SK-N-SH (cell line): Measurements from ENCODE around the gene CYP2S1. TPM values are rescaled to one million over a fixed set of nuclear protein-coding genes. Genes with fewer than 3 reads are reported as not detected.

Experiments
- CTCF ChIA-PET: fragments of 300-600, 350-600 bp; formaldehyde crosslinking; extraction: SDS; loops from one replicate; lab custom pipeline; 2021; lab: Yijun Ruan, JAX
- POLR2A ChIA-PET: fragments of 350-600 bp; sonication (Branson Sonifier 250); formaldehyde crosslinking; extraction: SDS; loops from one replicate; lab custom pipeline; 2020; ENCODE audit warnings: antibody characterized with exemption, inconsistent platforms; lab: Yijun Ruan, JAX
- DNase-seq: peaks from one replicate; pipeline ENCODE4 v3.0.0; 2012
- H2AFZ ChIP-seq: fragments of 200-600 bp; sonication (generic); 2 replicates; pipeline ENCODE4 v1.8.1; 2016; ENCODE audit warnings: antibody characterized with exemption, mild to moderate bottlenecking, low read depth
- H3F3A ChIP-seq: fragments of 200-600 bp; sonication (generic); replicated peaks from 2 replicates; pipeline ENCODE3; 2016; ENCODE audit warnings: antibody characterized with exemption, mild to moderate bottlenecking; ENCODE audit not compliant: insufficient read depth
- H3K27ac ChIP-seq, 2 experiments: fragments of 200-500 bp in 1 of 2; fragments of 200-600 bp in 1 of 2; sonication (Bioruptor generic) in 1 of 2; sonication (generic), shearing (Covaris generic) in 1 of 2; 2 replicates each; pipeline versions ENCODE4 v1.5.1 to v1.6.1; 2014 to 2016; ENCODE audit warnings: low read depth in 2 of 2, inconsistent platforms in 1 of 2, low read length in 1 of 2, mild to moderate bottlenecking in 1 of 2, mixed read lengths in 1 of 2
- H3K27me3 ChIP-seq: fragments of 200-600 bp; sonication (generic), shearing (Covaris generic); 2 replicates; pipeline ENCODE4 v1.6.1; 2016; ENCODE audit warnings: mixed run types; ENCODE audit not compliant: insufficient read depth
- H3K36me3 ChIP-seq, 2 experiments: fragments of 200-500 bp in 1 of 2; fragments of 200-600 bp in 1 of 2; sonication (Bioruptor generic) in 1 of 2; sonication (generic) in 1 of 2; replicated peaks in 1 of 2; 2 replicates each; pipeline versions ENCODE3 to v1.5.1; 2014 to 2016; ENCODE audit warnings: low read length in 1 of 2, mild to moderate bottlenecking in 1 of 2; ENCODE audit not compliant: insufficient read depth in 2 of 2, control insufficient read depth in 1 of 2
- H3K4me1 ChIP-seq, 2 experiments: fragments of 200-500 bp in 1 of 2; fragments of 200-600 bp in 1 of 2; sonication (Bioruptor generic) in 1 of 2; sonication (generic), shearing (Covaris generic) in 1 of 2; 2 replicates each; pipeline versions ENCODE4 v1.5.1 to v1.6.1; 2014 to 2016; ENCODE audit warnings: low read depth in 1 of 2, low read length in 1 of 2, mixed run types in 1 of 2; ENCODE audit not compliant: insufficient read depth in 2 of 2, control insufficient read depth in 1 of 2
- H3K4me2 ChIP-seq: fragments of 200-600 bp; sonication (generic), shearing (Covaris generic); 2 replicates; pipeline ENCODE4 v1.6.1; 2017; ENCODE audit warnings: mixed run types
- H3K4me3 ChIP-seq, 2 experiments: fragments of 200-500 bp in 1 of 2; fragments of 200-600 bp in 1 of 2; sonication (Bioruptor generic) in 1 of 2; sonication (generic), shearing (Covaris generic) in 1 of 2; 2 replicates each; pipeline versions ENCODE4 v1.5.1 to v1.8.1; 2014 to 2016; ENCODE audit warnings: low read depth in 2 of 2, inconsistent platforms in 1 of 2, low read length in 1 of 2, mild to moderate bottlenecking in 1 of 2, mixed read lengths in 1 of 2, moderate library complexity in 1 of 2
- H3K79me2 ChIP-seq: fragments of 200-600 bp; sonication (generic); 2 replicates; pipeline ENCODE4 v1.8.1; 2017; ENCODE audit warnings: mild to moderate bottlenecking; ENCODE audit not compliant: insufficient read depth
- H3K9ac ChIP-seq: fragments of 200-600 bp; sonication (generic); 2 replicates; pipeline ENCODE4 v1.6.1; 2017; ENCODE audit warnings: mixed run types
- H3K9me2 ChIP-seq: fragments of 200-600 bp; sonication (generic); 2 replicates; pipeline ENCODE4 v1.6.1; 2017; ENCODE audit warnings: mixed run types
- H3K9me3 ChIP-seq: fragments of 200-600 bp; sonication (generic); 2 replicates; pipeline ENCODE4 v1.6.1; 2017; ENCODE audit warnings: mixed run types, mild to moderate bottlenecking, moderate library complexity
- H4K20me1 ChIP-seq: fragments of 200-600 bp; sonication (generic); 2 replicates; pipeline ENCODE4 v1.6.1; 2017; ENCODE audit warnings: mild to moderate bottlenecking, mixed run types; ENCODE audit not compliant: insufficient read depth
- EP300 ChIP-seq, 2 experiments: IDR thresholded peaks; 2 replicates each; pipeline versions ENCODE4 v1.4.0 to v1.6.1; 2012; ENCODE audit warnings: borderline replicate concordance in 1 of 2, low read depth in 1 of 2, low read length in 1 of 2
- FOXJ3 ChIP-seq: sonication (generic); formaldehyde crosslinking; IDR thresholded peaks from 2 replicates; pipeline ENCODE4 v1.5.1; 2020; ENCODE audit warnings: mild to moderate bottlenecking, missing genetic modification reagents
- GABPA ChIP-seq: IDR thresholded peaks from 2 replicates; pipeline ENCODE4 v1.4.0; 2012; ENCODE audit warnings: low read depth, mild to moderate bottlenecking
- GATA2 ChIP-seq: sonication (generic); formaldehyde crosslinking; IDR thresholded peaks from 2 replicates; pipeline ENCODE4 v1.5.0; 2020; ENCODE audit warnings: mild to moderate bottlenecking, missing genetic modification reagents
- MEF2A ChIP-seq: IDR thresholded peaks from 2 replicates; pipeline ENCODE4 v1.4.0; 2012; ENCODE audit warnings: low read depth, borderline replicate concordance
- MXI1 ChIP-seq: IDR thresholded peaks from 2 replicates; pipeline ENCODE4 v1.6.1; 2012; ENCODE audit warnings: mild to moderate bottlenecking, low read depth, low read length, improper control_type of control experiment
- NFIC ChIP-seq: IDR thresholded peaks from 2 replicates; pipeline ENCODE4 v1.4.0; 2012; ENCODE audit warnings: borderline replicate concordance
- POLR2AphosphoS5 ChIP-seq: IDR thresholded peaks from 2 replicates; pipeline ENCODE4 v1.6.1; 2012; ENCODE audit warnings: low read depth, low read length
- RAD21 ChIP-seq: IDR thresholded peaks from 2 replicates; pipeline ENCODE4 v1.6.1; 2012; ENCODE audit warnings: mild to moderate bottlenecking, low read length
- RCOR1 ChIP-seq: fragments of 150-350 bp; IDR thresholded peaks from 2 replicates; pipeline ENCODE4 v1.6.1; 2017; ENCODE audit warnings: antibody characterized with exemption, low read length
- RFX5 ChIP-seq: IDR thresholded peaks from 2 replicates; pipeline ENCODE4 v1.6.1; 2012; ENCODE audit warnings: mild to moderate bottlenecking, improper control_type of control experiment, low read length
- SMC3 ChIP-seq: IDR thresholded peaks from 2 replicates; pipeline ENCODE4 v1.6.1; 2012; ENCODE audit warnings: low read depth, low read length, improper control_type of control experiment
- TAF1 ChIP-seq: IDR thresholded peaks from 2 replicates; pipeline ENCODE4 v1.6.1; 2012; ENCODE audit warnings: low read depth, mild to moderate bottlenecking, low read length, moderate library complexity, borderline replicate concordance
- TCF12 ChIP-seq: IDR thresholded peaks from 2 replicates; pipeline ENCODE4 v1.4.0; 2012
- YY1 ChIP-seq: IDR thresholded peaks from 2 replicates; pipeline ENCODE4 v1.4.0; 2012; ENCODE audit warnings: low read depth, mild to moderate bottlenecking
- WGBS: methylation state at CpG from one replicate; pipeline ENCODE4 v1.1.6; 2017; ENCODE audit warnings: low lambda C conversion rate; 5-methylcytosine and 5-hydroxymethylcytosine counted together
- polyA plus RNA-seq, 3 experiments: library from polyadenylated mRNA; depleted of rRNA; stranded (reverse); fragments of >200 nt; gene quantifications; 2 replicates each; pipeline ENCODE4 v1.2.3, GENCODE V29; 2012
- TF ChIP-seq, protein P1 (sequence below): IDR thresholded peaks from 2 replicates; pipeline ENCODE4 v1.6.1; 2012; ENCODE audit warnings: mild to moderate bottlenecking, low read depth, low read length, moderate library complexity
- TF ChIP-seq, protein P2 (sequence below): IDR thresholded peaks from 2 replicates; pipeline ENCODE4 v1.4.0; 2012; ENCODE audit warnings: low read depth, borderline replicate concordance
- TF ChIP-seq, protein P3 (sequence below): fragments of 150-350 bp; IDR thresholded peaks from 2 replicates; pipeline ENCODE4 v1.6.1; 2017; ENCODE audit warnings: antibody characterized with exemption, low read length, low read depth, borderline replicate concordance
- TF ChIP-seq, protein P4 (sequence below): IDR thresholded peaks from 2 replicates; pipeline ENCODE4 v1.4.0; 2012; ENCODE audit warnings: low read depth
- TF ChIP-seq, protein P5 (sequence below): fragments of 200-600 bp; sonication (generic); IDR thresholded peaks from 2 replicates; pipeline ENCODE4 v1.6.1; 2017; ENCODE audit warnings: antibody characterized with exemption, mild to moderate bottlenecking, moderate library complexity

The CYP2S1 gene
- polyA plus RNA-seq, 1 of the 3 experiments (the other 2 are of a cell fraction), result 0.67 TPM

DNA sequence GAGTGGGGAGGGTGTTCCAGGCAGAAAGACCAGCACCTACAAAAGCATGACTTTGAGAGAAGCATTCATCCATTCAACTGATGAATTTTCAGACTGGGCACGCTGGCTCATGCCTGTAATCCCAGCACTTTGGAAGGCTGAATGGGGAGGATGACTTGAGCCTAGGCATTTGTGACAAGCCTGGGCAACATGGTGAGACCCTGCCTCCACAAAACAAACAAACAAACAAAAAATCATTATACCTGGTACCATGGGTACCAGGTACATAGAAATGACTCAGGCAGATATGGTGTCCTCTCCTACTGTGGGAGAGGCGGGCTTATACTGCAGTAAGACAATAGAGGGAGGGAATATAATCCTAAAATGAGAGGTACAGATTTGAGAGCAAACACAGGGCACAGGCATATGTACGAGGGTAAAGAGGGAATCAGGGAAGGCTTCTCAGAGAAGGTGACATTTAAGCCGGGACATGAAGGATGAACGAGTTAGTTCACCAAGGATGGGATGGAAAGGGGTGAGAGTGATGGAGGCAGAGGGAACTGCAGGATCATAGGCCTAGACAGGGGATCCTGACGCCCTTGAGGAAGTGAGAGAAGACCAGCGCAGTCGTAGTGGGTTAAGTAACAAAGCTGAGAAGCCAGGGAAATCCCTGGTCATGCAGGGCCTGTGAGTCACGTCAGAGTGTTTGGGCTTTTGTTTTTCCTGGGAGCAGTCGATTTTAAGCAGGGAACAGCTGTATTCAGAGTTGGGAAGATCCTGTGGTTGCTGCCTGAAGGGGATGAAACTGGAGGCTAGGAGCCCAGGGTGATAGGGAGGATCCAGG is 2.9 kb downstream of the CYP2S1 start:
- Histone ChIP-seq H3K9me3 (no peaks in the 10 kb centered on the region), H3K4me2 (no peak overlapping the region), H3F3A (peaks cover 6% of the 10 kb centered on the region), H3K79me2 (no peaks in the 10 kb centered on the region), H3K27me3 (peaks cover 44% of the 10 kb centered on the region), H3K4me3 (no peak overlapping the region), H3K27ac (no peak overlapping the region), H3K9ac (no peak overlapping the region), H3K9me2 (no peaks in the 10 kb centered on the region), H2AFZ (no peak overlapping the region), H3K4me1 (no peaks in the 10 kb centered on the region), H3K36me3 (no peaks in the 10 kb centered on the region), H4K20me1 (no peaks in the 10 kb centered on the region)
- POLR2A ChIA-PET, result no interaction called here
- WGBS, result 46% methylated on average over 10 of the region's 10 CpGs
- DNase-seq, result no peak
- no peak for TF ChIP-seq TAF1
- TF ChIP-seq TCF12, result no peak
- no peak for TF ChIP-seq GABPA
- TF ChIP-seq GATA2 (CRISPR knock-in tag), result no peak
- no peak for TF ChIP-seq MXI1
- no peak for TF ChIP-seq EP300 (IDR thresholded peaks at IDR 0.05; ENCODE audit: borderline replicate concordance in 1 of 2, low read depth in 1 of 2, low read length in 1 of 2)
- TF ChIP-seq RFX5, result no peak
- TF ChIP-seq FOXJ3 (CRISPR knock-in tag), result no peak
- TF ChIP-seq YY1, result no peak
- no peak for TF ChIP-seq NFIC
- no peak for TF ChIP-seq RAD21
- TF ChIP-seq POLR2AphosphoS5, result no peak
- no peak for TF ChIP-seq RCOR1
- CTCF ChIA-PET, result no interaction called here

DNA sequence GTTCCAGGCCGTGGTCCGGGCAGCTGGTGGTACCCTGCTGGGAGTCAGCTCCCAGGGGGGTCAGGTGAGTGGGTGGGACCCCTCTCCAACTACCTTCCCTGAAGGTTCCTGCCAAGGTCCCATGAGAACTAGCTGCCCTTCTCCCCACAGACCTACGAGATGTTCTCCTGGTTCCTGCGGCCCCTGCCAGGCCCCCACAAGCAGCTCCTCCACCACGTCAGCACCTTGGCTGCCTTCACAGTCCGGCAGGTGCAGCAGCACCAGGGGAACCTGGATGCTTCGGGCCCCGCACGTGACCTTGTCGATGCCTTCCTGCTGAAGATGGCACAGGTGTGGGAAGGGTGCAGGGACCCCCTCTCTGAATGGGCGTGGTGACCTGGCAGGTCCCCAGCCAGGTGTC is 5.5 kb downstream of the CYP2S1 start:
- ChIA-PET POLR2A (no interaction called here), CTCF (no interaction called here)
- 64% methylated on average over 10 of the region's 11 CpGs for WGBS
- H3K9me3 ChIP-seq, result no peaks in the 10 kb centered on the region
- H3K27me3 ChIP-seq, result peaks cover 24% of the 10 kb centered on the region; the same call in 1 of the 2 replicates
- no peak for DNase-seq
- H3K27ac ChIP-seq, result no peak overlapping the region
- no peaks in the 10 kb centered on the region for H3K36me3 ChIP-seq
- peaks cover 6% of the 10 kb centered on the region for H3F3A ChIP-seq
- no peak overlapping the region for H3K9ac ChIP-seq
- H4K20me1 ChIP-seq, result no peaks in the 10 kb centered on the region
- no peak overlapping the region for H3K4me2 ChIP-seq
- no peaks in the 10 kb centered on the region for H3K4me1 ChIP-seq
- H2AFZ ChIP-seq, result no peak overlapping the region
- no peaks in the 10 kb centered on the region for H3K79me2 ChIP-seq
- no peak overlapping the region for H3K4me3 ChIP-seq
- H3K9me2 ChIP-seq, result no peaks in the 10 kb centered on the region
- TF ChIP-seq, protein P1, sequence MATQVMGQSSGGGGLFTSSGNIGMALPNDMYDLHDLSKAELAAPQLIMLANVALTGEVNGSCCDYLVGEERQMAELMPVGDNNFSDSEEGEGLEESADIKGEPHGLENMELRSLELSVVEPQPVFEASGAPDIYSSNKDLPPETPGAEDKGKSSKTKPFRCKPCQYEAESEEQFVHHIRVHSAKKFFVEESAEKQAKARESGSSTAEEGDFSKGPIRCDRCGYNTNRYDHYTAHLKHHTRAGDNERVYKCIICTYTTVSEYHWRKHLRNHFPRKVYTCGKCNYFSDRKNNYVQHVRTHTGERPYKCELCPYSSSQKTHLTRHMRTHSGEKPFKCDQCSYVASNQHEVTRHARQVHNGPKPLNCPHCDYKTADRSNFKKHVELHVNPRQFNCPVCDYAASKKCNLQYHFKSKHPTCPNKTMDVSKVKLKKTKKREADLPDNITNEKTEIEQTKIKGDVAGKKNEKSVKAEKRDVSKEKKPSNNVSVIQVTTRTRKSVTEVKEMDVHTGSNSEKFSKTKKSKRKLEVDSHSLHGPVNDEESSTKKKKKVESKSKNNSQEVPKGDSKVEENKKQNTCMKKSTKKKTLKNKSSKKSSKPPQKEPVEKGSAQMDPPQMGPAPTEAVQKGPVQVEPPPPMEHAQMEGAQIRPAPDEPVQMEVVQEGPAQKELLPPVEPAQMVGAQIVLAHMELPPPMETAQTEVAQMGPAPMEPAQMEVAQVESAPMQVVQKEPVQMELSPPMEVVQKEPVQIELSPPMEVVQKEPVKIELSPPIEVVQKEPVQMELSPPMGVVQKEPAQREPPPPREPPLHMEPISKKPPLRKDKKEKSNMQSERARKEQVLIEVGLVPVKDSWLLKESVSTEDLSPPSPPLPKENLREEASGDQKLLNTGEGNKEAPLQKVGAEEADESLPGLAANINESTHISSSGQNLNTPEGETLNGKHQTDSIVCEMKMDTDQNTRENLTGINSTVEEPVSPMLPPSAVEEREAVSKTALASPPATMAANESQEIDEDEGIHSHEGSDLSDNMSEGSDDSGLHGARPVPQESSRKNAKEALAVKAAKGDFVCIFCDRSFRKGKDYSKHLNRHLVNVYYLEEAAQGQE, result no peak
- TF ChIP-seq SMC3 (no peak), GABPA (no peak), POLR2AphosphoS5 (no peak), MXI1 (no peak), MEF2A (no peak), TCF12 (no peak), RAD21 (no peak), YY1 (no peak), NFIC (no peak), TAF1 (no peak)
- TF ChIP-seq, protein P2, sequence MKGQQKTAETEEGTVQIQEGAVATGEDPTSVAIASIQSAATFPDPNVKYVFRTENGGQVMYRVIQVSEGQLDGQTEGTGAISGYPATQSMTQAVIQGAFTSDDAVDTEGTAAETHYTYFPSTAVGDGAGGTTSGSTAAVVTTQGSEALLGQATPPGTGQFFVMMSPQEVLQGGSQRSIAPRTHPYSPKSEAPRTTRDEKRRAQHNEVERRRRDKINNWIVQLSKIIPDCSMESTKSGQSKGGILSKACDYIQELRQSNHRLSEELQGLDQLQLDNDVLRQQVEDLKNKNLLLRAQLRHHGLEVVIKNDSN, result no peak
- TF ChIP-seq, protein P3, sequence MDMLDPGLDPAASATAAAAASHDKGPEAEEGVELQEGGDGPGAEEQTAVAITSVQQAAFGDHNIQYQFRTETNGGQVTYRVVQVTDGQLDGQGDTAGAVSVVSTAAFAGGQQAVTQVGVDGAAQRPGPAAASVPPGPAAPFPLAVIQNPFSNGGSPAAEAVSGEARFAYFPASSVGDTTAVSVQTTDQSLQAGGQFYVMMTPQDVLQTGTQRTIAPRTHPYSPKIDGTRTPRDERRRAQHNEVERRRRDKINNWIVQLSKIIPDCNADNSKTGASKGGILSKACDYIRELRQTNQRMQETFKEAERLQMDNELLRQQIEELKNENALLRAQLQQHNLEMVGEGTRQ, result no peak
- TF ChIP-seq, protein P4, sequence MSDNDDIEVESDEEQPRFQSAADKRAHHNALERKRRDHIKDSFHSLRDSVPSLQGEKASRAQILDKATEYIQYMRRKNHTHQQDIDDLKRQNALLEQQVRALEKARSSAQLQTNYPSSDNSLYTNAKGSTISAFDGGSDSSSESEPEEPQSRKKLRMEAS, result no peak
- TF ChIP-seq, protein P5, sequence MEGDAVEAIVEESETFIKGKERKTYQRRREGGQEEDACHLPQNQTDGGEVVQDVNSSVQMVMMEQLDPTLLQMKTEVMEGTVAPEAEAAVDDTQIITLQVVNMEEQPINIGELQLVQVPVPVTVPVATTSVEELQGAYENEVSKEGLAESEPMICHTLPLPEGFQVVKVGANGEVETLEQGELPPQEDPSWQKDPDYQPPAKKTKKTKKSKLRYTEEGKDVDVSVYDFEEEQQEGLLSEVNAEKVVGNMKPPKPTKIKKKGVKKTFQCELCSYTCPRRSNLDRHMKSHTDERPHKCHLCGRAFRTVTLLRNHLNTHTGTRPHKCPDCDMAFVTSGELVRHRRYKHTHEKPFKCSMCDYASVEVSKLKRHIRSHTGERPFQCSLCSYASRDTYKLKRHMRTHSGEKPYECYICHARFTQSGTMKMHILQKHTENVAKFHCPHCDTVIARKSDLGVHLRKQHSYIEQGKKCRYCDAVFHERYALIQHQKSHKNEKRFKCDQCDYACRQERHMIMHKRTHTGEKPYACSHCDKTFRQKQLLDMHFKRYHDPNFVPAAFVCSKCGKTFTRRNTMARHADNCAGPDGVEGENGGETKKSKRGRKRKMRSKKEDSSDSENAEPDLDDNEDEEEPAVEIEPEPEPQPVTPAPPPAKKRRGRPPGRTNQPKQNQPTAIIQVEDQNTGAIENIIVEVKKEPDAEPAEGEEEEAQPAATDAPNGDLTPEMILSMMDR, result no peak
